SK-N-SH (cell line): ENCODE results near the gene STK39. TPM values are rescaled to one million over a fixed set of nuclear protein-coding genes. Genes with fewer than 3 reads are reported as not detected.

Experiments used
- CTCF ChIA-PET: fragments of 300-600, 350-600 bp; formaldehyde crosslinking; extraction: SDS; loops from one replicate; lab custom pipeline; 2021; lab: Yijun Ruan, JAX
- POLR2A ChIA-PET: fragments of 350-600 bp; sonication (Branson Sonifier 250); formaldehyde crosslinking; extraction: SDS; loops from one replicate; lab custom pipeline; 2020; ENCODE audit warnings: antibody characterized with exemption, inconsistent platforms; lab: Yijun Ruan, JAX
- DNase-seq: peaks from one replicate; pipeline ENCODE4 v3.0.0; 2012
- H2AFZ ChIP-seq: fragments of 200-600 bp; sonication (generic); 2 replicates; pipeline ENCODE4 v1.8.1; 2016; ENCODE audit warnings: antibody characterized with exemption, mild to moderate bottlenecking, low read depth
- H3F3A ChIP-seq: fragments of 200-600 bp; sonication (generic); replicated peaks from 2 replicates; pipeline ENCODE3; 2016; ENCODE audit warnings: antibody characterized with exemption, mild to moderate bottlenecking; ENCODE audit not compliant: insufficient read depth
- H3K27ac ChIP-seq, 2 experiments: fragments of 200-500 bp in 1 of 2; fragments of 200-600 bp in 1 of 2; sonication (Bioruptor generic) in 1 of 2; sonication (generic), shearing (Covaris generic) in 1 of 2; 2 replicates each; pipeline versions ENCODE4 v1.5.1 to v1.6.1; 2014 to 2016; ENCODE audit warnings: low read depth in 2 of 2, inconsistent platforms in 1 of 2, low read length in 1 of 2, mild to moderate bottlenecking in 1 of 2, mixed read lengths in 1 of 2
- H3K27me3 ChIP-seq: fragments of 200-600 bp; sonication (generic), shearing (Covaris generic); 2 replicates; pipeline ENCODE4 v1.6.1; 2016; ENCODE audit warnings: mixed run types; ENCODE audit not compliant: insufficient read depth
- H3K36me3 ChIP-seq, 2 experiments: fragments of 200-500 bp in 1 of 2; fragments of 200-600 bp in 1 of 2; sonication (Bioruptor generic) in 1 of 2; sonication (generic) in 1 of 2; replicated peaks in 1 of 2; 2 replicates each; pipeline versions ENCODE3 to v1.5.1; 2014 to 2016; ENCODE audit warnings: low read length in 1 of 2, mild to moderate bottlenecking in 1 of 2; ENCODE audit not compliant: insufficient read depth in 2 of 2, control insufficient read depth in 1 of 2
- H3K4me1 ChIP-seq, 2 experiments: fragments of 200-500 bp in 1 of 2; fragments of 200-600 bp in 1 of 2; sonication (Bioruptor generic) in 1 of 2; sonication (generic), shearing (Covaris generic) in 1 of 2; 2 replicates each; pipeline versions ENCODE4 v1.5.1 to v1.6.1; 2014 to 2016; ENCODE audit warnings: low read depth in 1 of 2, low read length in 1 of 2, mixed run types in 1 of 2; ENCODE audit not compliant: insufficient read depth in 2 of 2, control insufficient read depth in 1 of 2
- H3K4me2 ChIP-seq: fragments of 200-600 bp; sonication (generic), shearing (Covaris generic); 2 replicates; pipeline ENCODE4 v1.6.1; 2017; ENCODE audit warnings: mixed run types
- H3K4me3 ChIP-seq, 2 experiments: fragments of 200-500 bp in 1 of 2; fragments of 200-600 bp in 1 of 2; sonication (Bioruptor generic) in 1 of 2; sonication (generic), shearing (Covaris generic) in 1 of 2; 2 replicates each; pipeline versions ENCODE4 v1.5.1 to v1.8.1; 2014 to 2016; ENCODE audit warnings: low read depth in 2 of 2, inconsistent platforms in 1 of 2, low read length in 1 of 2, mild to moderate bottlenecking in 1 of 2, mixed read lengths in 1 of 2, moderate library complexity in 1 of 2
- H3K79me2 ChIP-seq: fragments of 200-600 bp; sonication (generic); 2 replicates; pipeline ENCODE4 v1.8.1; 2017; ENCODE audit warnings: mild to moderate bottlenecking; ENCODE audit not compliant: insufficient read depth
- H3K9ac ChIP-seq: fragments of 200-600 bp; sonication (generic); 2 replicates; pipeline ENCODE4 v1.6.1; 2017; ENCODE audit warnings: mixed run types
- H3K9me2 ChIP-seq: fragments of 200-600 bp; sonication (generic); 2 replicates; pipeline ENCODE4 v1.6.1; 2017; ENCODE audit warnings: mixed run types
- H3K9me3 ChIP-seq: fragments of 200-600 bp; sonication (generic); 2 replicates; pipeline ENCODE4 v1.6.1; 2017; ENCODE audit warnings: mixed run types, mild to moderate bottlenecking, moderate library complexity
- H4K20me1 ChIP-seq: fragments of 200-600 bp; sonication (generic); 2 replicates; pipeline ENCODE4 v1.6.1; 2017; ENCODE audit warnings: mild to moderate bottlenecking, mixed run types; ENCODE audit not compliant: insufficient read depth
- CHD2 ChIP-seq: fragments of 150-350 bp; IDR thresholded peaks from 2 replicates; pipeline ENCODE4 v1.6.1; 2018; ENCODE audit warnings: low read length; ENCODE audit not compliant: partially characterized antibody
- CTCF ChIP-seq: fragments of 200-600 bp; sonication (generic); IDR thresholded peaks from 2 replicates; pipeline ENCODE4 v1.6.1; 2017; ENCODE audit warnings: antibody characterized with exemption, mild to moderate bottlenecking, moderate library complexity
- EP300 ChIP-seq, 2 experiments: IDR thresholded peaks; 2 replicates each; pipeline versions ENCODE4 v1.4.0 to v1.6.1; 2012; ENCODE audit warnings: borderline replicate concordance in 1 of 2, low read depth in 1 of 2, low read length in 1 of 2
- FOXJ3 ChIP-seq: sonication (generic); formaldehyde crosslinking; IDR thresholded peaks from 2 replicates; pipeline ENCODE4 v1.5.1; 2020; ENCODE audit warnings: mild to moderate bottlenecking, missing genetic modification reagents
- GATA2 ChIP-seq: sonication (generic); formaldehyde crosslinking; IDR thresholded peaks from 2 replicates; pipeline ENCODE4 v1.5.0; 2020; ENCODE audit warnings: mild to moderate bottlenecking, missing genetic modification reagents
- IRF3 ChIP-seq: fragments of 150-350 bp; IDR thresholded peaks from 2 replicates; pipeline ENCODE4 v1.6.1; 2016; ENCODE audit warnings: mild to moderate bottlenecking, low read depth, low read length
- MAX ChIP-seq: IDR thresholded peaks from 2 replicates; pipeline ENCODE4 v1.4.0; 2012; ENCODE audit warnings: low read depth
- MXI1 ChIP-seq: IDR thresholded peaks from 2 replicates; pipeline ENCODE4 v1.6.1; 2012; ENCODE audit warnings: mild to moderate bottlenecking, low read depth, low read length, improper control_type of control experiment
- NFIC ChIP-seq: IDR thresholded peaks from 2 replicates; pipeline ENCODE4 v1.4.0; 2012; ENCODE audit warnings: borderline replicate concordance
- NRF1 ChIP-seq: IDR thresholded peaks from 2 replicates; pipeline ENCODE4 v1.6.1; 2012; ENCODE audit warnings: low read depth, mild to moderate bottlenecking, low read length
- POLR2AphosphoS5 ChIP-seq: IDR thresholded peaks from 2 replicates; pipeline ENCODE4 v1.6.1; 2012; ENCODE audit warnings: low read depth, low read length
- RXRA ChIP-seq: IDR thresholded peaks from 2 replicates; pipeline ENCODE4 v1.4.0; 2012; ENCODE audit warnings: low read depth, mild to moderate bottlenecking, borderline replicate concordance
- SMC3 ChIP-seq: IDR thresholded peaks from 2 replicates; pipeline ENCODE4 v1.6.1; 2012; ENCODE audit warnings: low read depth, low read length, improper control_type of control experiment
- TAF1 ChIP-seq: IDR thresholded peaks from 2 replicates; pipeline ENCODE4 v1.6.1; 2012; ENCODE audit warnings: low read depth, mild to moderate bottlenecking, low read length, moderate library complexity, borderline replicate concordance
- TEAD4 ChIP-seq: IDR thresholded peaks from 2 replicates; pipeline ENCODE4 v1.4.0; 2012; ENCODE audit warnings: mild to moderate bottlenecking, borderline replicate concordance; ENCODE audit not compliant: insufficient read depth
- USF1 ChIP-seq: IDR thresholded peaks from 2 replicates; pipeline ENCODE4 v1.4.0; 2012; ENCODE audit warnings: low read depth, borderline replicate concordance
- ZBTB33 ChIP-seq: IDR thresholded peaks from 2 replicates; pipeline ENCODE4 v1.4.0; 2012; ENCODE audit warnings: low read depth, borderline replicate concordance
- WGBS: methylation state at CpG from one replicate; pipeline ENCODE4 v1.1.6; 2017; ENCODE audit warnings: low lambda C conversion rate; 5-methylcytosine and 5-hydroxymethylcytosine counted together
- polyA plus RNA-seq, 3 experiments: library from polyadenylated mRNA; depleted of rRNA; stranded (reverse); fragments of >200 nt; gene quantifications; 2 replicates each; pipeline ENCODE4 v1.2.3, GENCODE V29; 2012
- TF ChIP-seq, protein P1 (sequence below): fragments of 150-350 bp; IDR thresholded peaks from 2 replicates; pipeline ENCODE4 v1.6.1; 2017; ENCODE audit warnings: antibody characterized with exemption, low read length, low read depth, borderline replicate concordance

Gene STK39
- polyA plus RNA-seq, 1 of the 3 experiments (the other 2 are of a cell fraction), result 9.6 TPM

DNA sequence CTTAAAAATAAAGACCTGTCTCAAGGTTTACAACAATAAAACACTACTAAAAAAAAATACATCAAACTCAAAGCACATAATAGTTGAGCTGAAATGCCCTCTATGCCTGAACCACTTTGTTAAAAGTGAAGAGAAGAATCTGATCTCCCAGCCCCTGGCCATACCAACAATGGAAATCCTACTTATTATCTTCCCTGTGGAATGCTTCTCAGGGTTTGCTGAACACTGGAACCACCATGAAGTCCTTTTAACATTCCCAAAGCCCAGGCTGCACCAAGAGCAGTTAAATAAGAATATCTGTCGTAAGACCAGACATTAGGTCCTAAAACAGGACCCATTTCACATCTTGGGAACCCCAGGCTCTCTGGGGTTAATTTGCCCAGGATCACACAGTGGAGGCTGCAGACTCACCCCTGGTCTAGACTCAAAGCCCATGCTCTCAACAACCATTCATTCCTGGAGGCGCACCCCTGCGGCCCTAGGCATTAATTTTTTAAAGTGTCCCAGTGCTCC lies 285.8 kb downstream of the STK39 start:
- no peaks in the 10 kb centered on the region for H3F3A ChIP-seq
- no peak overlapping the region for H3K4me2 ChIP-seq
- H3K79me2 ChIP-seq, result no peaks in the 10 kb centered on the region
- WGBS, result 97% methylated on average over 3 of the region's 3 CpGs
- H3K9me2 ChIP-seq, result no peaks in the 10 kb centered on the region
- peaks cover 2 to 8% of the 10 kb centered on the region in 2 experiments for H3K36me3 ChIP-seq
- ChIA-PET CTCF (interaction anchor here (1.0 to 4.1 kb wide), 2 partner anchors 158 to 1423 kb away, joined by 3 to 27 read pairs; no protein-coding TSS in a partner anchor), POLR2A (no interaction called here)
- H3K9me3 ChIP-seq, result no peaks in the 10 kb centered on the region
- H2AFZ ChIP-seq, result no peak overlapping the region
- DNase-seq, result no peak
- H4K20me1 ChIP-seq, result no peaks in the 10 kb centered on the region
- H3K9ac ChIP-seq, result no peak overlapping the region
- H3K4me3 ChIP-seq, result no peak overlapping the region
- H3K4me1 ChIP-seq, result peaks cover 0 to 24% of the 10 kb centered on the region in 2 experiments; a peak in 2 of 4 replicates
- no peaks in the 10 kb centered on the region for H3K27me3 ChIP-seq
- H3K27ac ChIP-seq, result no peak overlapping the region
- no peak for TF ChIP-seq EP300 (IDR thresholded peaks at IDR 0.05; ENCODE audit: borderline replicate concordance in 1 of 2, low read depth in 1 of 2, low read length in 1 of 2)
- no peak for TF ChIP-seq MXI1
- TF ChIP-seq FOXJ3, result no peak
- TF ChIP-seq CTCF, result no peak
- no peak for TF ChIP-seq SMC3
- no peak for TF ChIP-seq NFIC
- no peak for TF ChIP-seq TAF1
- no peak for TF ChIP-seq GATA2
- no peak for TF ChIP-seq NRF1
- TF ChIP-seq, protein P1, sequence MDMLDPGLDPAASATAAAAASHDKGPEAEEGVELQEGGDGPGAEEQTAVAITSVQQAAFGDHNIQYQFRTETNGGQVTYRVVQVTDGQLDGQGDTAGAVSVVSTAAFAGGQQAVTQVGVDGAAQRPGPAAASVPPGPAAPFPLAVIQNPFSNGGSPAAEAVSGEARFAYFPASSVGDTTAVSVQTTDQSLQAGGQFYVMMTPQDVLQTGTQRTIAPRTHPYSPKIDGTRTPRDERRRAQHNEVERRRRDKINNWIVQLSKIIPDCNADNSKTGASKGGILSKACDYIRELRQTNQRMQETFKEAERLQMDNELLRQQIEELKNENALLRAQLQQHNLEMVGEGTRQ, result no peak
- no peak for TF ChIP-seq USF1
- no peak for TF ChIP-seq IRF3
- no peak for TF ChIP-seq ZBTB33
- TF ChIP-seq MAX, result no peak
- TF ChIP-seq RXRA, result no peak
- TF ChIP-seq TEAD4, result no peak
- no peak for TF ChIP-seq CHD2
- no peak for TF ChIP-seq POLR2AphosphoS5
